GM10248 (cell line): Measurements from ENCODE around the gene C8G.

Experiments
- CTCF ChIA-PET: fragments of 300-600 bp; sonication (Branson Sonifier 250); formaldehyde crosslinking; extraction: SDS; loops from one replicate; lab custom pipeline; 2021; ENCODE audit warnings: antibody characterized with exemption; lab: Yijun Ruan, JAX
- POLR2A ChIA-PET: fragments of 350-650 bp; sonication (Branson Sonifier 250); formaldehyde crosslinking; extraction: SDS; loops from one replicate; lab custom pipeline; 2020; ENCODE audit warnings: antibody characterized with exemption; lab: Yijun Ruan, JAX
- DNase-seq: peaks from one replicate; pipeline ENCODE4 v3.0.0; 2012; ENCODE audit errors: extremely low spot score
- TF ChIP-seq, protein P1 (sequence below): IDR thresholded peaks from 2 replicates; pipeline ENCODE4 v1.5.1; 2012; ENCODE audit warnings: mild to moderate bottlenecking, low read depth; ENCODE audit errors: extremely low read depth, missing control alignments, control extremely low read depth

C8G gene

DNA sequence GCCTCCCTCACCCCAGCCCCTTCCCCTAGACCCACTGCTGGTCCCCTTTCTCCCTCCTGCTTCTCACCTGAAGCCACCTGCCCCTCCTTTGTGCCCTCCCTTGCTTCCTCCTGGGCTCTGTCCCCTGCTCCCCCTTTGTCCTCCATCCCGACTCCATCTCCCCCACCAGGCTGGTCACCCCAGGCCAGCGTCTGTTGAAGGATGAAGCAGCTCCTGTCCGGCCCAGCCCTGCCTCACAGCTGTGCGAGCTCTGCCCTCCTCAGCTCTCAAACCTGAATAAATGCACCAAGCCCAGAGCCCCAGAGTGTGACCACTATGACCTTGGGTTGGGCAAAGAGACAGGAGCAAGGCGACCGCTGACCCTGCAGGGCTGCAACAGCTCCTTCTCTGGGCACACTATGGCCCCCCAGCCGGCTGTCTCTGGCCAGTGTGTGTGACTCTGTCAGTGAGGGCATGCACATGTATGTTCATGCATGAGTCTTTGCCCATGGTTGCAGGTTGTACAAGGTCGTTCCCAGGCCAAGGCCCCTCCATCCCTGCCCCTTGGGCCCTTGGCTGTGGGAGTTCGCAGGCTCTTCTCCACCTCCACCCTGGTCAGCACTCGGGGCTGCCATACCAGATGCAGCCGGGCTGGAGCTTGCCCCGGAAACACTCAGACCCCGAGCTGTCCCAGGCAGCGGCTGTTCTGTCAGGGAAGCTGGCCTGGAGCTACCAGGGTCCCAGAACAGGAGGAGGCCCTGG lies 10.3 kb downstream of the C8G start:
- TF ChIP-seq, protein P1, sequence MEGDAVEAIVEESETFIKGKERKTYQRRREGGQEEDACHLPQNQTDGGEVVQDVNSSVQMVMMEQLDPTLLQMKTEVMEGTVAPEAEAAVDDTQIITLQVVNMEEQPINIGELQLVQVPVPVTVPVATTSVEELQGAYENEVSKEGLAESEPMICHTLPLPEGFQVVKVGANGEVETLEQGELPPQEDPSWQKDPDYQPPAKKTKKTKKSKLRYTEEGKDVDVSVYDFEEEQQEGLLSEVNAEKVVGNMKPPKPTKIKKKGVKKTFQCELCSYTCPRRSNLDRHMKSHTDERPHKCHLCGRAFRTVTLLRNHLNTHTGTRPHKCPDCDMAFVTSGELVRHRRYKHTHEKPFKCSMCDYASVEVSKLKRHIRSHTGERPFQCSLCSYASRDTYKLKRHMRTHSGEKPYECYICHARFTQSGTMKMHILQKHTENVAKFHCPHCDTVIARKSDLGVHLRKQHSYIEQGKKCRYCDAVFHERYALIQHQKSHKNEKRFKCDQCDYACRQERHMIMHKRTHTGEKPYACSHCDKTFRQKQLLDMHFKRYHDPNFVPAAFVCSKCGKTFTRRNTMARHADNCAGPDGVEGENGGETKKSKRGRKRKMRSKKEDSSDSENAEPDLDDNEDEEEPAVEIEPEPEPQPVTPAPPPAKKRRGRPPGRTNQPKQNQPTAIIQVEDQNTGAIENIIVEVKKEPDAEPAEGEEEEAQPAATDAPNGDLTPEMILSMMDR, result no peak
- POLR2A ChIA-PET, result no interaction called here
- CTCF ChIA-PET, result interaction anchor here (0.6 kb wide), 1 partner anchor 140 kb away, joined by 3 read pairs; no protein-coding TSS in a partner anchor
- DNase-seq, result no peak

DNA sequence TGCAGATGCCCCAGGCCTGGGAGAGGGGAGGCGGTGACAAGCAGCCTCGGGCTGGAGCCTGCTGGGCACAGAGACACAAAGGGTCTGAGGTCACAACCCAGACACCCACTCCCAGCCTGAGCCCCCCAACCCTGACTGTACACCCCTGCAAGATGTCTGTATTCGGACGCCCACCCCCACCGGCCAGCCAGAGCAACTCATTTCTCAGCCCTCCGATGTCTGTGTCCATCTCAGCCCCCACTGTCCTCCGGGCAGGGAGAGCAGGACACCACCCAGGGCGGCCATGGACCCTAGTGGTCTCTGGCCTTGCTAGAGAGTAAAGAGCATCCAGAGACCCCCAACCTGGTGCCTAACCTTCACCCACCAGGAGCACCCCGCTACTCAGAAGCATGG lies 10.9 kb downstream of the C8G start:
- ChIA-PET POLR2A (no interaction called here), CTCF (no interaction called here)
- TF ChIP-seq, protein P1, result no peak
- DNase-seq, result no peak

DNA sequence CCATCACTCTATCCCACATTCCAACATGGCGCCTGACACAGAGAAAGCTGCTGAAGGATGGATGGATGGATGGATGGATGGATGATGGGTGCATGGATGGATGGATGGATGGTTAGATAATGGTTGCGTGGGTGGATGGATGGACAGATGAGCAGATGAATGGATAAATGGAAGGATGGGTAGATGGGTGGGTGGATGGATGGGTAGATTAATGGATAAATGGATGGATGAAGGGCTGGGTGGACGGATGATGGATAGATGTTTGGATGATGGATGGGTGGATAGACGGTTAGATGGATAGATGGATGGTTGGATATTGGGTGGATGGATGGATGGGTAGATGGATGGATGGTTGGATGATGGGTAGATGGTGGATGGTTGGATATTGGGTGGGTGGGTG lies 11.6 kb downstream of the C8G start:
- ChIA-PET CTCF (no interaction called here), POLR2A (no interaction called here)
- TF ChIP-seq, protein P1, result no peak

DNA sequence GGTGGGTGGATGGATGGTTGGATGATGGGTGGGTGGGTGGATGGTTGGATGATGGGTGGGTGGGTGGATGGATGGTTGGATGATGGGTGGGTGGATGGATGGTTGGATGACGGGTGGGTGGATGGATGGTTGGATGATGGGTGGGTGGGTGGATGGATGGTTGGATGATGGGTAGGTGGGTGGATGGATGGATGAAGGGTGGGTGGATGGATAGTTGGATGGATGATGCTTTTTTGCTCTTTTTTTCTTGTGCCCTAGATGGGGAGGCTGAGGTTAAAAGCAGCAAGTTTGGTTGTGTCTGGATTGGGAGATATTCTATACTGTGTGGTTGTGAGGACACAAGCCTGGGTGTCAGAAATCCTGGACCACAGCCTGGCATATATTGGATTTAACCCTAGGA lies 12.4 kb downstream of the C8G start:
- DNase-seq, result no peak
- ChIA-PET POLR2A (no interaction called here), CTCF (no interaction called here)
- TF ChIP-seq, protein P1, result no peak

More for the DNA sequence above, 11.6 kb downstream of the C8G start:
- no peak for DNase-seq

DNA sequence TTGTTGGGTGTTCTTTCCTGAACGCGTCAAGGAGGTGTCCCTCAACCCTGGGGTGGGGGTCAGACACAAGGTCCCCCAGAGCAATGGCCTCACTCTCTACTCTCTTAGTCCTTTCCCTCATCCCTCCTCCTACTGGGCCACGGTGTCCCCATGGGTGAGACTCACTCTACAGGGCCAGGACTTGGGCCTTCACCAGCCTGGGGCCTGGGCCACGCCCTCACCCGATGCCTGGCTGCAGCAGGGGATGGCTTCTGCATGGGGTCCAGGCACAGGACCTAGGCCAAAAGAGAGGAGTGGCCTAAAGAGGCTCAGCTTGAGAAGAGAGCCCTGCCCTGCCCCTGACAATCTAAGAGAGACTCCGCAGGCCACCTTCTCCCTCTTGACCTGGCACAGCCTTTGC lies 12.9 kb downstream of the C8G start:
- POLR2A ChIA-PET, result no interaction called here
- CTCF ChIA-PET, result interaction anchor here (0.9 to 1.1 kb wide), 3 partner anchors 71 to 115 kb away, joined by 3 to 5 read pairs (median 3); partner anchors contain the start of gene AJM1
- TF ChIP-seq, protein P1, result no peak
- DNase-seq, result no peak

DNA sequence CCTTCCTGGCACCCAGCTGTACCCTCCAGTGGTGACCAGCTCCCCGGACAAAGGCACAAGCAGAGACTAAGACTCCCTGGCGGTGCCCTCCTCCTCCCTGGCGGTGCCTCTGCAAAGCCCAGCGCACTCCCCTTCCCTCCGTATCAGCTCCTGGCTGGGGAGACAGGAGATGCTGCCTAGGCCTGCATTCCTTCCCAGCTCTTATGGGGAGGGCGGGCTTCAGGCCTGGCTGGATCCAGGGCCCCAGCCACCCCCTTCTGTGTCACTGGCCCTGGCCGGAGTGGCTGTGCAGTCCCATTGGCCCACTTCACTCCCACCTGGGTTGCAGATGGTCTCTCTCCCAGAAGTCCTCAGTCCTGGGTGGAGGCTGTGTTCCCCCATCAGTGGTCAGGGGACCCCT lies 13.4 kb downstream of the C8G start:
- no peak for DNase-seq
- ChIA-PET CTCF (interaction anchor here (0.9 to 1.1 kb wide), 3 partner anchors 71 to 116 kb away, joined by 3 to 5 read pairs (median 3); partner anchors contain the start of gene AJM1), POLR2A (no interaction called here)
- TF ChIP-seq, protein P1, result no peak
